D721Med (cell line): ENCODE data around the gene OR2T8.
"Not testable (repeated sequence)": the region's sequence is repeated elsewhere in the genome, so short reads cannot be mapped to it uniquely, and the experiment has no call there.

Experiments
- DNase-seq: peaks from one replicate; pipeline ENCODE4 v3.0.0; 2011; ENCODE audit warnings: low spot score; ENCODE audit not compliant: insufficient read length
- FAIRE-seq: peaks from 2 replicates; lab custom pipeline; 2011; peaks lifted over from hg19 to GRCh38; lab: Jason Lieb, UNC
- TF ChIP-seq, protein P1 (sequence below): IDR thresholded peaks from 2 replicates; pipeline ENCODE4 v1.5.1; 2012; ENCODE audit warnings: mild to moderate bottlenecking, control low read depth; ENCODE audit not compliant: insufficient read depth; ENCODE audit errors: missing control alignments

The OR2T8 gene

DNA sequence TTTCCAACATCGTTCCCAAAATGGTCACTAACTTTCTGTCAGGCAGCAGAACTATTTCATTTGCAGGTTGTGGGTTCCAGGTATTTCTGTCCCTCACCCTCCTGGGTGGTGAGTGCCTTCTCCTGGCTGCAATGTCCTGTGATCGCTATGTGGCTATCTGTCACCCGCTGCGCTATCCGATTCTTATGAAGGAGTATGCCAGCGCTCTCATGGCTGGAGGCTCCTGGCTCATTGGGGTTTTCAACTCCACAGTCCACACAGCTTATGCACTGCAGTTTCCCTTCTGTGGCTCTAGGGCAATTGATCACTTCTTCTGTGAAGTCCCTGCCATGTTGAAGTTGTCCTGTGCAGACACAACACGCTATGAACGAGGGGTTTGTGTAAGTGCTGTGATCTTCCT lies 13.9 kb downstream of the OR2T8 start:
- no peak for DNase-seq
- no peak for FAIRE-seq
- TF ChIP-seq, protein P1, sequence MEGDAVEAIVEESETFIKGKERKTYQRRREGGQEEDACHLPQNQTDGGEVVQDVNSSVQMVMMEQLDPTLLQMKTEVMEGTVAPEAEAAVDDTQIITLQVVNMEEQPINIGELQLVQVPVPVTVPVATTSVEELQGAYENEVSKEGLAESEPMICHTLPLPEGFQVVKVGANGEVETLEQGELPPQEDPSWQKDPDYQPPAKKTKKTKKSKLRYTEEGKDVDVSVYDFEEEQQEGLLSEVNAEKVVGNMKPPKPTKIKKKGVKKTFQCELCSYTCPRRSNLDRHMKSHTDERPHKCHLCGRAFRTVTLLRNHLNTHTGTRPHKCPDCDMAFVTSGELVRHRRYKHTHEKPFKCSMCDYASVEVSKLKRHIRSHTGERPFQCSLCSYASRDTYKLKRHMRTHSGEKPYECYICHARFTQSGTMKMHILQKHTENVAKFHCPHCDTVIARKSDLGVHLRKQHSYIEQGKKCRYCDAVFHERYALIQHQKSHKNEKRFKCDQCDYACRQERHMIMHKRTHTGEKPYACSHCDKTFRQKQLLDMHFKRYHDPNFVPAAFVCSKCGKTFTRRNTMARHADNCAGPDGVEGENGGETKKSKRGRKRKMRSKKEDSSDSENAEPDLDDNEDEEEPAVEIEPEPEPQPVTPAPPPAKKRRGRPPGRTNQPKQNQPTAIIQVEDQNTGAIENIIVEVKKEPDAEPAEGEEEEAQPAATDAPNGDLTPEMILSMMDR = no peak

DNA sequence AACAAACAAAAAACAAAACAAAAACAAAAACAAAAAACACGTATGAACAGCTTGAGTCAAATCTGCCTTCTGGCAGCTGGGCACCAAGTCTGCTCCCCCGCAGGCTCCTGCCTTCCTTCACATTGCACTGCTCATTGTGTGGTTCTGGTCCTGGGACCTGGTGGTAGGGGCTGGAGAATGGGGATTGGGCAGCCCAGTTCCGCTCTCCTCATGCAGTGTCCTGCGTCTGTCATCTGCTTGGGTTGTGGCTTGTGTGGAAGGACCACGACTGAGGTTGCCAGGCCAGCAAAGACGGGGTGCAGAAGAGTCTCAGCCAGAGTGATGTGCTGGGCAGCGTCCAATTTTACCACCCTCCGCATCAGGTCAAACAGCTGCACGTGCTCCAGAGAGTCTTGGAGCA lies 15.7 kb downstream of the OR2T8 start:
- FAIRE-seq (no peak), DNase-seq (no peak)
- TF ChIP-seq, protein P1 = no peak

DNA sequence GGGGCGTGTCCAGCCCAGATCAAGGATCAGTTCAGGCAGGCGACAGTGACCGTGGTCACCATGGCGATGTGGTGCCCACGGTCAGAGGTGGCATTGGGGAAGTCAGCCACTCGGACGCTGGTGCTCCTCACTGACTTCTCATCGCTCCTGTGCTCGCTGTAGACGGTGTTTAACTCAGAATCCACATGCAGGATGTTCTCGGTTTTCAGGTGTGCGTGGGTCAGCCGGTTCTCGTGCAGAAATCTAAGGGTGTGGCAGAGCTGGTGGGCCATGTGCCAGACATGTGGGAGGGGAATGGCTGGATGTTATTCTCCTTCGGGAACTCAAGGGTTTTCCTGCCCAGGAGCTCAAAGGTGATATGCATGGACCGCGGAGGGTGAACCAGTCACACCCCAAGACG lies 16.4 kb downstream of the OR2T8 start:
- FAIRE-seq = no peak
- TF ChIP-seq, protein P1 = no peak
- DNase-seq = no peak

DNA sequence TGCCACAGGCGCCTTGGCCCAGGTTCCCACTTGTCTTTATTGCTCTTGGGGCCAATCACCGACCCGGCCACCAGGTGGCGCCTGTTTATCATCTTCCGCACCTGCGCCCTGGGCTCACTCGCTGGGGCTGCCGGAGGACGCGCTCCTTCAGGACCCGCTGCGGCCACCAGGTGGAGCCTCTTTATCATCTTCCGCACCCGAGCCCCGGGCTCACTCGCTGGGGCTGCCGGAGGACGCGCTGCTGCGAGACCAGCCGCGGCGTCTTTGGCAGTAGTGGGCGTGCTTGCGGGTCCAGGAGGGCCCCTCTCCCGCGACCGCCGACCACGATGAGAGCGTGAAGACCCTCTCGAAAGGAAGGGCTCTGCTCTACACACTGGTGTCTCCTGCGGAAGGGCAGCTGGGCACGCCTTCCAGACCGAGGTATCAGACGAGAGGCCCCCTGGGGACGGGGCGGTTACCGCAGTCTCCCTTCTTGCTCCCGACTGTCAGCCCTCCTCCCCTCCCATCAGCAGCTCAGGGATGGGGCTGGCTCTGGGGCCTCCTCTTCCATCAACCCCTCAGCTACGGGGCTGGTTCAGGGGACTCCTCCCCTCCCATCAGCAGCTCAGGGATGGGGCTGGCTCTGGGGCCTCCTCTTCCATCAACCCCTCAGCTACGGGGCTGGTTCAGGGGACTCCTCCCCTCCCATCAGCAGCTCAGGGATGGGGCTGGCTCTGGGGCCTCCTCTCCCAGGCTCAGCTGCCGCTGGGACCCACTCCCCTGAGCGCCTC lies 17.1 kb downstream of the OR2T8 start:
- DNase-seq, FAIRE-seq: not testable (repeated sequence)
- TF ChIP-seq, protein P1 = peak; percentile 97

DNA sequence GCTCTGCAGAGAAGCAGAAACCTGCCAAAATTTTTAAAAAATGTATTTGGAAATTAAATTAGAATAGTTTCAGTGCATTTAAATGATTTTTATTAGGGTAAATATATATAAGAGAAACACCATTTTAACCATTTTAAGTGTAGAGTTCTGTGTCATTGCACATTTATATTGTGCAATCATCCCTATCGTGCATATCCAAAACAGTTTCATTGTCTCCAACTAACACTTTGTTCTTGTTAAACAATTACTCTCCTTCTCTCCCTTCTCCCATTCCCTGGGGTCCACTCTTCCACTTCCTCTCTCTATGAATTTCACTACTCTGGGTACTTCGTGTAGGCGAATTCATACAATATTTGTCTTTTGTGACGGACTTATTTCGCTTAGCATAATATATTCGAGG lies 22.6 kb downstream of the OR2T8 start:
- TF ChIP-seq, protein P1 = no peak
- FAIRE-seq (no peak), DNase-seq (no peak)

DNA sequence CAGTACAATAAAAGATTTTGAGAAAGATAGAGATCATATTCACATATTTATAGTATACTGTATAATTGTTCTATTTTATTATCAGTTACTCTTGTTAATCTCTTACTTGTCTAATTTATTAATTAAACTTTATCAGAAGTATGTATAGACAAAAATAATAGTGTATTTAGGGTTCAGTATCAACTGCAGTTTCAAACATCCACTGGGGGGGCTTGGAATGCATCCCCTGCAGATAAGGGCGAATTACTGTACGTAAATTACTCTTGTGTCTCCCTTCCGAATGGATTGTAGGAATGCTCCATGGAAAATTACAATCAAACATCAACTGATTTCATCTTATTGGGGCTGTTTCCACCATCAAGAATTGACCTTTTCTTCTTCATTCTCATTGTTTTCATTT lies 28.5 kb downstream of the OR2T8 start, which contains the start of gene OR2L8:
OR2L8 (plus strand) TSS at position 301 of the 400 bp plus-strand sequence; CDS start at position 301, 0 bp downstream.
- DNase-seq (no peak), FAIRE-seq (no peak)
- TF ChIP-seq, protein P1 = no peak

DNA sequence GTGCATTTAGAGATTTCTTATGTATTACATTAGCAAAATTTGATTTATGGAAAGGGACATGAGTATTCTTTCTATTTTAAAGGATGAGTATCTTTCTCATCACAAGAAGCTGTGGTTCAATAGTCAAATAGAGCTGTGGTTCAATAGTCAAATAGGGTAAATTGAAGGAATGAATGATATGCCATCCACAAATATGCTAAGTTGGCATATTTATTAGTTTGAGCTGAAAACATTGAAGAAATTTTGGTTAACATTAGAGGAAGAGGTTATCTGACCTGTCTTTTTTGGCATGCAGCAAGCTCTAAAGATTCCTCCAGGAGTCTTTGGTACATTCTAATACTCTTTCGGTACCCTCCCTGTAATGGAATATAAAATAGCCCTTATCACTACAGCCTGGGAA lies 33.4 kb downstream of the OR2T8 start:
- no peak for DNase-seq
- no peak for FAIRE-seq
- TF ChIP-seq, protein P1 = no peak
